CD4-positive, alpha-beta T cell treated with Interleukin-6 at 100 ng/mL for 8 hours (primary cell): ENCODE measurements around the gene ANTKMT.
A peak's percentile ranks its signal among the peaks of the same experiment; 100 is the strongest.

Experiments used
- DNase-seq: peaks from one replicate; pipeline ENCODE4 v3.0.0-alpha.2; 2020; ENCODE audit warnings: mixed read lengths, low spot score

The ANTKMT gene

GRCh38 chr16:715477-716199, 5.3 kb upstream of the ANTKMT start:
- DNase-seq: no peak

GRCh38 chr16:716200-716568, 4.8 kb upstream of the ANTKMT start:
- no peak for DNase-seq

- DNase-seq: no peak
These were observed 4.1 kb upstream of the ANTKMT start for GRCh38 chr16:716768-717325.

GRCh38 chr16:717450-718245, 3.3 kb upstream of the ANTKMT start:
- DNase-seq: no peak

GRCh38 chr16:718389-718788, 2.6 kb upstream of the ANTKMT start:
- no peak for DNase-seq

- DNase-seq: no peak
These were observed 2.0 kb upstream of the ANTKMT start for GRCh38 chr16:718922-719321.

GRCh38 chr16:719815-720446, 1.0 kb upstream of the ANTKMT start:
- no peak for DNase-seq

GRCh38 chr16:720447-720989, 428 bp upstream of the ANTKMT start:
- peak; percentile 29 for DNase-seq

GRCh38 chr16:721765-722540, 1.0 kb downstream of the ANTKMT start:
- DNase-seq: no peak

- no peak for DNase-seq
These were observed 2.1 kb downstream of the ANTKMT start for GRCh38 chr16:722835-723633.

- DNase-seq: no peak
These were observed 2.7 kb downstream of the ANTKMT start for GRCh38 chr16:723695-724094.

GRCh38 chr16:724188-725040, 3.5 kb downstream of the ANTKMT start:
- DNase-seq: no peak

GRCh38 chr16:725041-725376, 4.1 kb downstream of the ANTKMT start:
- DNase-seq: no peak

- DNase-seq: no peak
These were observed 4.7 kb downstream of the ANTKMT start for GRCh38 chr16:725463-726187.

- DNase-seq: no peak
These were observed 5.2 kb downstream of the ANTKMT start for GRCh38 chr16:726188-726437.

GRCh38 chr16:726438-727290, 5.7 kb downstream of the ANTKMT start, which contains the start of the genes CCDC78 and HAGHL:
CCDC78 (minus strand) TSS chr16:726443; CDS start chr16:726367, 76 bp downstream.
HAGHL (plus strand) TSS chr16:727106; CDS start chr16:727510, 404 bp downstream.
- peak; percentile 55 for DNase-seq

GRCh38 chr16:727291-727977, 6.5 kb downstream of the ANTKMT start:
- DNase-seq: no peak
